ENCODE results near the gene SLC6A19. TPM values are rescaled to one million over a fixed set of nuclear protein-coding genes. Genes with fewer than 3 reads are reported as not detected.
A peak's percentile ranks its signal among the peaks of the same experiment; 100 is the strongest.

Gene SLC6A19
- total and polyA plus RNA-seq, 12 donors: under 0.01 TPM; not detected in 11

- intact Hi-C loops (cut with DNase I): no loop called here
- no peak for TF ChIP-seq POLR2A (IDR thresholded peaks at IDR 0.05)
- TF ChIP-seq CTCF (IDR thresholded peaks at IDR 0.05): no peak
- Histone ChIP-seq H3K36me3 (replicated peaks in 1 of 2) (no peaks in the 10 kb centered on the region), H3K27me3 (peaks cover 6% of the 10 kb centered on the region), H3K4me1 (replicated peaks in 1 of 2) (peaks cover 0 to 5% of the 10 kb centered on the region in 2 donors), H3K9me3 (replicated peaks in 1 of 3) (no peaks in the 10 kb centered on the region), H3K27ac (no peak overlapping the region), H3K4me3 (no peak overlapping the region)
- 89 to 97% (median 92%) methylated on average over 7 to 8 of the region's 8 CpGs for WGBS, 4 donors
- no peak for DNase-seq
Observed at GRCh38 chr5:1184163-1184470, 17.3 kb upstream of the SLC6A19 start.

- WGBS, 4 donors: 87 to 100% (median 96%) methylated on average over 1 to 7 of the region's 7 CpGs
Observed at GRCh38 chr5:1184481-1184880, 16.9 kb upstream of the SLC6A19 start.

GRCh38 chr5:1185038-1185627 is 16.3 kb upstream of the SLC6A19 start:
- TF ChIP-seq CTCF (IDR thresholded peaks at IDR 0.05) (no peak), POLR2A (IDR thresholded peaks at IDR 0.05) (no peak)
- peaks cover 9% of the 10 kb centered on the region for H3K27me3 ChIP-seq
- H3K27ac ChIP-seq: no peak overlapping the region
- no peak for DNase-seq
- peaks cover 0 to 5% of the 10 kb centered on the region in 2 donors for H3K4me1 ChIP-seq (replicated peaks in 1 of 2)
- H3K4me3 ChIP-seq: no peak overlapping the region
- intact Hi-C loops (cut with DNase I): no loop called here
- WGBS, 4 donors: 79 to 93% (median 84%) methylated on average over 10 of the region's 10 CpGs
- no peaks in the 10 kb centered on the region for H3K36me3 ChIP-seq (replicated peaks in 1 of 2)
- no peaks in the 10 kb centered on the region for H3K9me3 ChIP-seq (replicated peaks in 1 of 3)

More at GRCh38 chr5:1184481-1184880, 16.9 kb upstream of the SLC6A19 start:
- H3K36me3 ChIP-seq (replicated peaks in 1 of 2): no peaks in the 10 kb centered on the region
- peaks cover 0 to 5% of the 10 kb centered on the region in 2 donors for H3K4me1 ChIP-seq (replicated peaks in 1 of 2)
- H3K27ac ChIP-seq: no peak overlapping the region
- peaks cover 6% of the 10 kb centered on the region for H3K27me3 ChIP-seq
- DNase-seq: peak in 1 of 7 donors; percentile 9
- H3K4me3 ChIP-seq: no peak overlapping the region
- H3K9me3 ChIP-seq (replicated peaks in 1 of 3): no peaks in the 10 kb centered on the region
- no peak for TF ChIP-seq POLR2A (IDR thresholded peaks at IDR 0.05)
- TF ChIP-seq CTCF (IDR thresholded peaks at IDR 0.05): no peak
- intact Hi-C loops (cut with DNase I): no loop called here

- H3K27ac ChIP-seq: no peak overlapping the region
- 55 to 75% (median 61%) methylated on average over 5 to 12 of the region's 12 CpGs for WGBS, 4 donors
- DNase-seq: peak in 1 of 7 donors; percentile 10
- intact Hi-C loops (cut with DNase I): no loop called here
- TF ChIP-seq CTCF (IDR thresholded peaks at IDR 0.05): no peak
- TF ChIP-seq POLR2A (IDR thresholded peaks at IDR 0.05): no peak
- H3K36me3 ChIP-seq (replicated peaks in 1 of 2): no peaks in the 10 kb centered on the region
- no peaks in the 10 kb centered on the region for H3K9me3 ChIP-seq (replicated peaks in 1 of 3)
- peaks cover 0 to 5% of the 10 kb centered on the region in 2 donors for H3K4me1 ChIP-seq (replicated peaks in 1 of 2)
- no peak overlapping the region for H3K4me3 ChIP-seq
- H3K27me3 ChIP-seq: peaks cover 16% of the 10 kb centered on the region
Observed at GRCh38 chr5:1185629-1186350, 15.6 kb upstream of the SLC6A19 start.

Data from adrenal gland (tissue), 12 donors.